Measurements from ENCODE around the gene KRTAP2-4.
"Not testable (repeated sequence)": the region's sequence is repeated elsewhere in the genome, so short reads cannot be mapped to it uniquely, and the experiment has no call there.

The KRTAP2-4 gene

GRCh38 chr17:41096055-41096454 is 30.4 kb upstream of the KRTAP2-4 start:
- Mint-ChIP-seq H3K4me1 (ENCODE audit: low read depth in 2 of 2) (peaks cover 0 to 1% of the 10 kb centered on the region in 2 donors), H3K27ac (no peak overlapping the region), H3K36me3 (ENCODE audit: insufficient read depth) (no peaks in the 10 kb centered on the region), H3K9me3 (no peaks in the 10 kb centered on the region), H3K27me3 (peaks cover 33 to 59% of the 10 kb centered on the region in 2 donors), H3K4me3 (no peak overlapping the region)
- ATAC-seq (replicated peaks) (no peak), DNase-seq (no peak)

- not testable (repeated sequence) for DNase-seq; H3K9me3 Mint-ChIP-seq; ATAC-seq (replicated peaks); H3K27ac Mint-ChIP-seq; H3K4me3 Mint-ChIP-seq; H3K36me3 Mint-ChIP-seq (ENCODE audit: insufficient read depth); H3K4me1 Mint-ChIP-seq (ENCODE audit: low read depth in 2 of 2)
- H3K27me3 Mint-ChIP-seq = peaks cover 28 to 34% of the 10 kb centered on the region in 2 donors
Observed at GRCh38 chr17:41088760-41089352, 23.2 kb upstream of the KRTAP2-4 start.

- not testable (repeated sequence) for H3K4me3 Mint-ChIP-seq; ATAC-seq (replicated peaks); H3K36me3 Mint-ChIP-seq (ENCODE audit: insufficient read depth); H3K9me3 Mint-ChIP-seq; DNase-seq; H3K27ac Mint-ChIP-seq; H3K4me1 Mint-ChIP-seq (ENCODE audit: low read depth in 2 of 2)
- peaks cover 40 to 61% of the 10 kb centered on the region in 2 donors for H3K27me3 Mint-ChIP-seq
Observed at GRCh38 chr17:41084100-41084856, 18.6 kb upstream of the KRTAP2-4 start, which contains the start of gene KRTAP4-7. Gene KRTAP4-7 (plus strand): TSS chr17:41084150. CDS start chr17:41084207, 57 bp downstream.

GRCh38 chr17:41083427-41083826 is 17.7 kb upstream of the KRTAP2-4 start:
- peaks cover 36 to 60% of the 10 kb centered on the region in 2 donors for H3K27me3 Mint-ChIP-seq
- not testable (repeated sequence) for ATAC-seq (replicated peaks); H3K4me3 Mint-ChIP-seq; H3K36me3 Mint-ChIP-seq (ENCODE audit: insufficient read depth); H3K27ac Mint-ChIP-seq; DNase-seq; H3K4me1 Mint-ChIP-seq (ENCODE audit: low read depth in 2 of 2); H3K9me3 Mint-ChIP-seq

GRCh38 chr17:41082626-41083025 is 16.9 kb upstream of the KRTAP2-4 start:
- Mint-ChIP-seq H3K9me3 (no peaks in the 10 kb centered on the region), H3K27ac (no peak overlapping the region), H3K4me3 (no peak overlapping the region), H3K36me3 (ENCODE audit: insufficient read depth) (no peaks in the 10 kb centered on the region), H3K4me1 (ENCODE audit: low read depth in 2 of 2) (no peaks in the 10 kb centered on the region), H3K27me3 (peaks cover 41 to 52% of the 10 kb centered on the region in 2 donors)
- DNase-seq (no peak), ATAC-seq (replicated peaks) (no peak)

GRCh38 chr17:41076788-41077187 is 11.1 kb upstream of the KRTAP2-4 start:
- Mint-ChIP-seq H3K4me3 (no peak overlapping the region), H3K27ac (no peak overlapping the region), H3K9me3 (no peaks in the 10 kb centered on the region), H3K36me3 (ENCODE audit: insufficient read depth) (peaks cover 2% of the 10 kb centered on the region), H3K27me3 (peaks cover 41 to 45% of the 10 kb centered on the region in 2 donors), H3K4me1 (ENCODE audit: low read depth in 2 of 2) (no peaks in the 10 kb centered on the region)
- no peak for DNase-seq
- ATAC-seq (replicated peaks) = no peak

- ATAC-seq (replicated peaks) = no peak
- H3K4me1 Mint-ChIP-seq (ENCODE audit: low read depth in 2 of 2) = no peaks in the 10 kb centered on the region
- no peak overlapping the region for H3K27ac Mint-ChIP-seq
- peaks cover 25 to 38% of the 10 kb centered on the region in 2 donors for H3K27me3 Mint-ChIP-seq
- H3K9me3 Mint-ChIP-seq = no peaks in the 10 kb centered on the region
- DNase-seq = no peak
- H3K4me3 Mint-ChIP-seq = no peak overlapping the region
- peaks cover 2% of the 10 kb centered on the region for H3K36me3 Mint-ChIP-seq (ENCODE audit: insufficient read depth)
Observed at GRCh38 chr17:41073676-41074075, 8.0 kb upstream of the KRTAP2-4 start.

GRCh38 chr17:41071606-41072360 is 6.1 kb upstream of the KRTAP2-4 start:
- ATAC-seq (replicated peaks) (no peak), DNase-seq (no peak)
- Mint-ChIP-seq H3K27ac (no peak overlapping the region), H3K27me3 (peaks cover 19 to 22% of the 10 kb centered on the region in 2 donors), H3K9me3 (no peaks in the 10 kb centered on the region), H3K4me1 (ENCODE audit: low read depth in 2 of 2) (no peaks in the 10 kb centered on the region), H3K4me3 (no peak overlapping the region), H3K36me3 (ENCODE audit: insufficient read depth) (peaks cover 2% of the 10 kb centered on the region)

GRCh38 chr17:41069031-41069430 is 3.4 kb upstream of the KRTAP2-4 start:
- DNase-seq (no peak), ATAC-seq (replicated peaks) (no peak)
- H3K4me3 Mint-ChIP-seq = no peak overlapping the region
- H3K9me3 Mint-ChIP-seq = no peaks in the 10 kb centered on the region
- no peak overlapping the region for H3K27ac Mint-ChIP-seq
- no peaks in the 10 kb centered on the region for H3K36me3 Mint-ChIP-seq (ENCODE audit: insufficient read depth)
- no peaks in the 10 kb centered on the region for H3K4me1 Mint-ChIP-seq (ENCODE audit: low read depth in 2 of 2)
- no peaks in the 10 kb centered on the region for H3K27me3 Mint-ChIP-seq

- Mint-ChIP-seq H3K9me3 (no peaks in the 10 kb centered on the region), H3K36me3 (ENCODE audit: insufficient read depth) (no peaks in the 10 kb centered on the region), H3K27ac (no peak overlapping the region), H3K4me3 (no peak overlapping the region), H3K4me1 (ENCODE audit: low read depth in 2 of 2) (no peaks in the 10 kb centered on the region), H3K27me3 (no peaks in the 10 kb centered on the region)
- no peak for ATAC-seq (replicated peaks)
- no peak for DNase-seq
Observed at GRCh38 chr17:41067281-41067680, 1.6 kb upstream of the KRTAP2-4 start.

GRCh38 chr17:41065016-41065689 is 526 bp downstream of the KRTAP2-4 start:
- H3K4me1 Mint-ChIP-seq (ENCODE audit: low read depth in 2 of 2); DNase-seq; H3K27ac Mint-ChIP-seq; H3K36me3 Mint-ChIP-seq (ENCODE audit: insufficient read depth); H3K9me3 Mint-ChIP-seq; ATAC-seq (replicated peaks); H3K4me3 Mint-ChIP-seq: not testable (repeated sequence)
- peaks cover 12 to 19% of the 10 kb centered on the region in 2 donors for H3K27me3 Mint-ChIP-seq

- ATAC-seq (replicated peaks) (no peak), DNase-seq (no peak)
- no peak overlapping the region for H3K27ac Mint-ChIP-seq
- H3K4me1 Mint-ChIP-seq (ENCODE audit: low read depth in 2 of 2) = no peaks in the 10 kb centered on the region
- peaks cover 20 to 26% of the 10 kb centered on the region in 2 donors for H3K27me3 Mint-ChIP-seq
- H3K4me3 Mint-ChIP-seq = no peak overlapping the region
- no peaks in the 10 kb centered on the region for H3K36me3 Mint-ChIP-seq (ENCODE audit: insufficient read depth)
- H3K9me3 Mint-ChIP-seq = no peaks in the 10 kb centered on the region
Observed at GRCh38 chr17:41064301-41064700, 1.4 kb downstream of the KRTAP2-4 start.

- DNase-seq = no peak
- H3K36me3 Mint-ChIP-seq (ENCODE audit: insufficient read depth) = no peaks in the 10 kb centered on the region
- ATAC-seq (replicated peaks) = no peak
- peaks cover 29 to 34% of the 10 kb centered on the region in 2 donors for H3K27me3 Mint-ChIP-seq
- no peak overlapping the region for H3K4me3 Mint-ChIP-seq
- no peaks in the 10 kb centered on the region for H3K4me1 Mint-ChIP-seq (ENCODE audit: low read depth in 2 of 2)
- H3K27ac Mint-ChIP-seq = no peak overlapping the region
- H3K9me3 Mint-ChIP-seq = no peaks in the 10 kb centered on the region
Observed at GRCh38 chr17:41063449-41063848, 2.2 kb downstream of the KRTAP2-4 start.
